Parathyroid adenoma (tissue), 2 donors: ENCODE measurements around the gene DAZL.

Source experiments
- H2AFZ ChIP-seq: fragments of 300-600 bp; sonication (generic); one replicate; pipeline ENCODE4 v1.7.0; 2017; ENCODE audit warnings: antibody characterized with exemption, mild to moderate bottlenecking
- H3K27ac ChIP-seq: fragments of 300-600 bp; sonication (generic); one replicate; pipeline ENCODE4 v1.7.0; 2017
- H3K27me3 ChIP-seq: fragments of 300-600 bp; sonication (generic); one replicate; pipeline ENCODE4 v1.7.0; 2017; ENCODE audit warnings: low read length; ENCODE audit not compliant: control insufficient read depth, insufficient read depth
- H3K36me3 ChIP-seq: fragments of 300-600 bp; sonication (generic); one replicate; pipeline ENCODE4 v1.7.0; 2017; ENCODE audit warnings: low read length; ENCODE audit not compliant: control insufficient read depth, insufficient read depth
- H3K4me1 ChIP-seq: fragments of 300-600 bp; sonication (generic); one replicate; pipeline ENCODE4 v1.7.0; 2017; ENCODE audit warnings: control low read depth
- H3K4me2 ChIP-seq: fragments of 300-600 bp; sonication (generic); one replicate; pipeline ENCODE4 v1.7.0; 2017; ENCODE audit warnings: low read length
- H3K4me3 ChIP-seq: fragments of 300-600 bp; sonication (generic); one replicate; pipeline ENCODE4 v1.7.0; 2017; ENCODE audit warnings: low read depth, low read length
- H3K79me2 ChIP-seq: fragments of 300-600 bp; sonication (generic); one replicate; pipeline ENCODE4 v1.7.0; 2017; ENCODE audit warnings: control low read depth
- H3K9ac ChIP-seq: fragments of 300-600 bp; sonication (generic); one replicate; pipeline ENCODE4 v1.7.0; 2017; ENCODE audit warnings: mild to moderate bottlenecking
- H3K9me3 ChIP-seq: fragments of 300-600 bp; sonication (generic); one replicate; pipeline ENCODE4 v1.7.0; 2017; ENCODE audit warnings: low read length; ENCODE audit not compliant: control insufficient read depth
- CTCF ChIP-seq: fragments of 300-600 bp; sonication (generic); IDR thresholded peaks from one replicate; pipeline ENCODE4 v1.7.0; 2017; ENCODE audit warnings: antibody characterized with exemption, mild to moderate bottlenecking
- donor health status: primary hyperparathyroidism.

Gene DAZL

DNA sequence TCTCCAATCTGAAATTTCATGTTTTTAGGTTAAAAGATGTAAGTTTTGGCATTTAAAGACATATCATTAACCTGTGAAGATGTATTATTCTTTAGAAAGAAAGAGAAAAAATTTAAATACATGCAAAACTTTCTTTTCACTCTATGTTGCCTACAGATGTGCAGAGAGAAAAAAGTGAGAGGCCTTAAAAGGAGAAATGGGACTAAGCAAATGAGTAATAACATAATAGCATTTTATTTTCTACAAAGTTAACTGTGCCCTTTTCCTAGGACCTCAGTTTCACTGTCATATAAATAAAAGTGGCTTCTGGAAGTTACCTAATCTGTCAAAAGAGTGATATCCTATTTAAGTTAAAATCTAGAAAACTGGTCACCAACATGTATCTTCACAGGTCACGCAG, 16.1 kb downstream of the DAZL start:
- H3K9me3 ChIP-seq: no peaks in the 10 kb centered on the region
- H3K36me3 ChIP-seq: no peaks in the 10 kb centered on the region
- no peak overlapping the region for H3K27ac ChIP-seq
- H3K79me2 ChIP-seq: no peaks in the 10 kb centered on the region
- H3K9ac ChIP-seq: no peak overlapping the region
- no peak overlapping the region for H2AFZ ChIP-seq
- no peak overlapping the region for H3K4me2 ChIP-seq
- no peak overlapping the region for H3K4me3 ChIP-seq
- H3K27me3 ChIP-seq: no peaks in the 10 kb centered on the region
- H3K4me1 ChIP-seq: no peaks in the 10 kb centered on the region
- TF ChIP-seq CTCF: no peak

DNA sequence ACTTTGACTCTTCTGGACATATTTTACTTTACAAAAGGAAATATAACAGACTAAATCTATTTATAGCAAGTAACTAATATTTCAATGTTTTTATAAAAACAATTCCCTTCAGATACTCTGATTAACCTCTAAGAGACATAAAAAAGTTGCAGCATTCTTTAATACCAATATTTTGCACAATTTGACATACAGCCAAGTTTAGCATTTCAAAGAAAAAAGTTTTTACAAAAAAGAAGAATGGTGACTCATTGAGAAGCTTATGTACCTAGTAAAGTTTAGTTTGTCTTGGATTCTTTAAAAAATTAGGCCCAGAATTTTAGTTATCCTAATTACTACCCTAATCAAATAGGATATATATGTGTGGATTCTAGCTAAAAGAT, 17.6 kb downstream of the DAZL start:
- H2AFZ ChIP-seq: no peak overlapping the region
- no peaks in the 10 kb centered on the region for H3K79me2 ChIP-seq
- H3K36me3 ChIP-seq: no peaks in the 10 kb centered on the region
- no peak overlapping the region for H3K4me3 ChIP-seq
- no peak overlapping the region for H3K4me2 ChIP-seq
- no peaks in the 10 kb centered on the region for H3K27me3 ChIP-seq
- no peak overlapping the region for H3K27ac ChIP-seq
- no peaks in the 10 kb centered on the region for H3K4me1 ChIP-seq
- no peaks in the 10 kb centered on the region for H3K9me3 ChIP-seq
- no peak for TF ChIP-seq CTCF
- no peak overlapping the region for H3K9ac ChIP-seq

DNA sequence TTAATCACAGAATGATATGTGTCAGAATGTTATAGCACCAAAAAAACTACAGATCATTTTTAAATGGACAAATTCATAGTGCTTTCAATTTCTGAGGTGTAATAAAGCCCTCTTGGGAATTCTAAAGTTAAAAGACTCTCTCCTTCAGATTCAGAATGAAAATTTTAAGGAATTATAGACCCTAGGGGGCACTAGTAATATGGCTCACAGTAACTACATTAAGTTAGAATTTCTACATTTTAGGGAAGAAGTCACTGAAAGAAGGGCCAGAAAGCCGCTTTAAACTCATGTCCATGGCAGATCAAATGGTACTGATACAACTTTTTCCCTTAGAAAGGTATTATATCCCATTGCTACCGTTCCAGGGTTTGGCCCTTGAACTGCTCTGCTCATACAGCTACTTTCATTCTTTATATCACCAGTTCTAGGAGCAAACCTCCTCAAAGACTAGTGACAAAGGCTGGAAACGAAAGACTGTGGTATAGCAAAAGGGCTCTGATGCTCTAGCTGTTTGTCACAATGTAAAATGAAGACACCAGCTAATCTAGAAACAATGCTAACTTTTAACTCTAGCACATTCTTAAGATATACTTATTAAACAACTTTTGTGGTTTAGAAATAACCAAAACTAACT, 18.1 kb downstream of the DAZL start:
- Histone ChIP-seq H3K27me3 (no peaks in the 10 kb centered on the region), H2AFZ (no peak overlapping the region), H3K36me3 (no peaks in the 10 kb centered on the region), H3K4me1 (no peaks in the 10 kb centered on the region), H3K27ac (no peak overlapping the region), H3K4me3 (no peak overlapping the region), H3K4me2 (no peak overlapping the region), H3K9me3 (no peaks in the 10 kb centered on the region), H3K9ac (no peak overlapping the region), H3K79me2 (no peaks in the 10 kb centered on the region)
- no peak for TF ChIP-seq CTCF

GRCh38 chr3:16584880-16585279, 20.3 kb downstream of the DAZL start:
- no peak overlapping the region for H3K27ac ChIP-seq
- no peaks in the 10 kb centered on the region for H3K4me1 ChIP-seq
- no peaks in the 10 kb centered on the region for H3K9me3 ChIP-seq
- no peak overlapping the region for H3K4me3 ChIP-seq
- H3K36me3 ChIP-seq: no peaks in the 10 kb centered on the region
- no peak overlapping the region for H2AFZ ChIP-seq
- H3K9ac ChIP-seq: no peak overlapping the region
- H3K4me2 ChIP-seq: no peak overlapping the region
- H3K79me2 ChIP-seq: no peaks in the 10 kb centered on the region
- no peak for TF ChIP-seq CTCF
- H3K27me3 ChIP-seq: no peaks in the 10 kb centered on the region

DNA sequence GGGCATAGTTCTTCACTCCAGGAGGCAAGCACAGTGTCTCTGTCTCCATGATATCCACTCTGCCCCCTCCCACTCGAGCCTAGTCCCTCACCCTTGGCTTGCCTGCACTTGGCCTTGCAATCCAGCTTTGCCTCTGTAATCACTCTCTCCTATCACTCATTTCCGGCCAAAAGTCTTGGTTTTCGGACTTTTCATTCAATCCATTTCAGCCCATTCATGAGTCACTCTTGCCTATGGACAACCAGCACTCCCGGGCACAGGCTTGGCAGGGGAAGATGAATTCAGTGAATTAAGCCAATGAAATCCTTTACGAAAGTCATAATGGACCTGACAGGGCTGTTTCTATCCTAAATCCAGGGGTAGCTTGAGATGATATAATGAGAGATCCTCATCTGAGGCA, 21.7 kb downstream of the DAZL start:
- H3K4me1 ChIP-seq: no peaks in the 10 kb centered on the region
- no peaks in the 10 kb centered on the region for H3K36me3 ChIP-seq
- H3K79me2 ChIP-seq: no peaks in the 10 kb centered on the region
- no peaks in the 10 kb centered on the region for H3K27me3 ChIP-seq
- no peaks in the 10 kb centered on the region for H3K9me3 ChIP-seq
- no peak overlapping the region for H3K27ac ChIP-seq
- no peak overlapping the region for H3K4me3 ChIP-seq
- no peak overlapping the region for H3K4me2 ChIP-seq
- no peak overlapping the region for H2AFZ ChIP-seq
- TF ChIP-seq CTCF: no peak
- H3K9ac ChIP-seq: no peak overlapping the region
